Subcutaneous adipose tissue (tissue), 4 donors: ENCODE measurements around the gene IKBKE. TPM values are rescaled to one million over a fixed set of nuclear protein-coding genes. Genes with fewer than 3 reads are reported as not detected.

Experiments used
- CTCF ChIP-seq: fragments of 450-650 bp; IDR thresholded peaks from one replicate; pipeline ENCODE4 v1.5.1; 2016; ENCODE audit warnings: low read depth, mild to moderate bottlenecking, control low read depth, antibody characterized with exemption, moderate library complexity
- total RNA-seq, 4 donors: library from RNA; depleted of rRNA; stranded (reverse); fragments of >200 nt; gene quantifications; one replicate each; pipeline ENCODE4 v1.1.0, GENCODE V29; 2016

IKBKE gene
- total RNA-seq, 4 donors from 2014 or later = 4.0 to 4.9 (median 4.9) TPM

- no peak for TF ChIP-seq CTCF
These were observed 21.3 kb downstream of the IKBKE start for GRCh38 chr1:206491616-206492015.

GRCh38 chr1:206492589-206492988 lies 22.3 kb downstream of the IKBKE start:
- no peak for TF ChIP-seq CTCF

GRCh38 chr1:206493279-206493678 lies 23.0 kb downstream of the IKBKE start:
- no peak for TF ChIP-seq CTCF

- no peak for TF ChIP-seq CTCF
These were observed 24.8 kb downstream of the IKBKE start for GRCh38 chr1:206495011-206495461.

- TF ChIP-seq CTCF = no peak
These were observed 25.3 kb downstream of the IKBKE start for GRCh38 chr1:206495493-206496046.

GRCh38 chr1:206496131-206496793 lies 26.0 kb downstream of the IKBKE start:
- TF ChIP-seq CTCF = no peak

GRCh38 chr1:206497363-206497762 lies 27.1 kb downstream of the IKBKE start:
- TF ChIP-seq CTCF = no peak
